Smooth muscle cell (in vitro differentiated cells): ENCODE results near the gene PPM1B. TPM values are rescaled to one million over a fixed set of nuclear protein-coding genes. Genes with fewer than 3 reads are reported as not detected.

ENCODE experiments used
- DNase-seq: peaks from one replicate; lab custom pipeline; 2025; ENCODE audit not compliant: unreplicated experiment; lab: John Stamatoyannopoulos, UW
- H2AFZ ChIP-seq: fragments of 200-600 bp; sonication (generic); 2 replicates; pipeline ENCODE4 v1.6.0; 2016; ENCODE audit warnings: antibody characterized with exemption, low read depth, mild to moderate bottlenecking
- H3F3A ChIP-seq: fragments of 200-600 bp; sonication (generic); 2 replicates; pipeline ENCODE4 v1.6.0; 2017; ENCODE audit warnings: antibody characterized with exemption, low read depth
- H3K27ac ChIP-seq: fragments of 200-600 bp; sonication (generic); 2 replicates; pipeline ENCODE4 v1.5.1; 2016; ENCODE audit warnings: low read depth, mild to moderate bottlenecking
- H3K27me3 ChIP-seq: fragments of 200-600 bp; sonication (generic); 2 replicates; pipeline ENCODE4 v1.6.1; 2016; ENCODE audit warnings: low read depth, mild to moderate bottlenecking
- H3K36me3 ChIP-seq: fragments of 200-600 bp; sonication (generic); 2 replicates; pipeline ENCODE4 v1.5.1; 2016; ENCODE audit warnings: low read depth
- H3K4me1 ChIP-seq: fragments of 200-600 bp; sonication (generic); 2 replicates; pipeline ENCODE4 v1.5.1; 2016; ENCODE audit warnings: low read depth
- H3K4me2 ChIP-seq: fragments of 200-600 bp; sonication (generic); 2 replicates; pipeline ENCODE4 v1.6.0; 2016; ENCODE audit warnings: mild to moderate bottlenecking
- H3K4me3 ChIP-seq: fragments of 200-600 bp; sonication (generic); 2 replicates; pipeline ENCODE4 v1.5.1; 2016; ENCODE audit warnings: mild to moderate bottlenecking
- H3K79me2 ChIP-seq: fragments of 200-600 bp; sonication (generic); 2 replicates; pipeline ENCODE4 v1.6.0; 2016; ENCODE audit warnings: low read depth, mild to moderate bottlenecking
- H3K9ac ChIP-seq: fragments of 200-600 bp; sonication (generic); 2 replicates; pipeline ENCODE4 v1.6.0; 2016; ENCODE audit warnings: low read depth
- H3K9me3 ChIP-seq: fragments of 200-600 bp; sonication (generic); replicated peaks from 2 replicates; pipeline ENCODE4 v1.5.1; 2016; ENCODE audit warnings: low read depth
- H4K20me1 ChIP-seq: fragments of 200-600 bp; sonication (generic); 2 replicates; pipeline ENCODE4 v1.6.0; 2016; ENCODE audit warnings: low read depth
- CTCF ChIP-seq: fragments of 200-600 bp; sonication (generic); IDR thresholded peaks from 2 replicates; pipeline ENCODE4 v1.5.1; 2017; ENCODE audit warnings: borderline replicate concordance, mild to moderate bottlenecking, antibody characterized with exemption; ENCODE audit not compliant: insufficient read depth, poor library complexity, severe bottlenecking
- WGBS: methylation state at CpG from one replicate; pipeline ENCODE4 v1.1.7; 2016; ENCODE audit warnings: low lambda C conversion rate; 5-methylcytosine and 5-hydroxymethylcytosine counted together
- polyA plus RNA-seq: library from polyadenylated mRNA; unstranded; fragments of >200 nt; fragmentation: Nextera tagmentation; extraction: Ambion mirVana; gene quantifications from 2 replicates; pipeline ENCODE4 v1.2.1, GENCODE V29; 2016
- total RNA-seq: library from RNA; depleted of rRNA; stranded (reverse); fragments of >200 nt; gene quantifications from 2 replicates; pipeline ENCODE4 v1.2.3, GENCODE V29; 2014

Gene PPM1B
- total and polyA plus RNA-seq, 2 experiments from 2014 or later: 20.8 to 27.0 TPM

GRCh38 chr2:44137048-44137447 is 31.6 kb upstream of the PPM1B start:
- H3K9ac ChIP-seq: no peak overlapping the region
- DNase-seq: no peak
- TF ChIP-seq CTCF: no peak
- 83% methylated on average over 4 of the region's 4 CpGs for WGBS
- H2AFZ ChIP-seq: no peak overlapping the region
- no peaks in the 10 kb centered on the region for H3K79me2 ChIP-seq
- H3K4me3 ChIP-seq: no peak overlapping the region
- H3K36me3 ChIP-seq: no peaks in the 10 kb centered on the region
- no peaks in the 10 kb centered on the region for H3K9me3 ChIP-seq
- H3K4me2 ChIP-seq: no peak overlapping the region
- H4K20me1 ChIP-seq: no peaks in the 10 kb centered on the region
- no peak overlapping the region for H3K27ac ChIP-seq
- no peaks in the 10 kb centered on the region for H3K27me3 ChIP-seq
- H3F3A ChIP-seq: no peaks in the 10 kb centered on the region
- peaks cover 11% of the 10 kb centered on the region for H3K4me1 ChIP-seq

GRCh38 chr2:44137872-44138551 is 30.7 kb upstream of the PPM1B start:
- DNase-seq: no peak
- Histone ChIP-seq H3K36me3 (no peaks in the 10 kb centered on the region), H3K4me3 (no peak overlapping the region), H4K20me1 (no peaks in the 10 kb centered on the region), H3K27me3 (no peaks in the 10 kb centered on the region), H3K4me1 (peaks cover 11% of the 10 kb centered on the region), H3K27ac (no peak overlapping the region), H3F3A (no peaks in the 10 kb centered on the region), H3K79me2 (no peaks in the 10 kb centered on the region), H3K9me3 (no peaks in the 10 kb centered on the region), H3K4me2 (no peak overlapping the region), H3K9ac (no peak overlapping the region), H2AFZ (no peak overlapping the region)
- WGBS: 72% methylated on average over 4 of the region's 4 CpGs
- TF ChIP-seq CTCF: no peak

- TF ChIP-seq CTCF: no peak
- Histone ChIP-seq H3K79me2 (no peaks in the 10 kb centered on the region), H4K20me1 (no peaks in the 10 kb centered on the region), H3K9me3 (no peaks in the 10 kb centered on the region), H3K27ac (no peak overlapping the region), H2AFZ (no peak overlapping the region), H3K27me3 (no peaks in the 10 kb centered on the region), H3K9ac (no peak overlapping the region), H3K4me2 (no peak overlapping the region), H3F3A (no peaks in the 10 kb centered on the region), H3K36me3 (no peaks in the 10 kb centered on the region), H3K4me3 (no peak overlapping the region), H3K4me1 (peaks cover 11% of the 10 kb centered on the region)
- DNase-seq: no peak
- WGBS: 82% methylated on average over 1 of the region's 1 CpG
Observed at GRCh38 chr2:44139741-44140140, 28.9 kb upstream of the PPM1B start.

GRCh38 chr2:44142306-44142705 is 26.4 kb upstream of the PPM1B start:
- Histone ChIP-seq H4K20me1 (no peaks in the 10 kb centered on the region), H3F3A (no peaks in the 10 kb centered on the region), H3K9ac (no peak overlapping the region), H3K79me2 (no peaks in the 10 kb centered on the region), H3K4me2 (no peak overlapping the region), H3K9me3 (no peaks in the 10 kb centered on the region), H2AFZ (no peak overlapping the region), H3K27ac (no peak overlapping the region), H3K27me3 (no peaks in the 10 kb centered on the region), H3K4me3 (no peak overlapping the region), H3K36me3 (no peaks in the 10 kb centered on the region), H3K4me1 (no peaks in the 10 kb centered on the region)
- WGBS: 93% methylated on average over 1 of the region's 1 CpG
- DNase-seq: no peak
- no peak for TF ChIP-seq CTCF
